LHCN-M2 (cell line): ENCODE measurements around the gene RNPS1. TPM values are rescaled to one million over a fixed set of nuclear protein-coding genes. Genes with fewer than 3 reads are reported as not detected.

ENCODE experiments used
- total RNA-seq: library from RNA; depleted of rRNA; stranded (reverse); fragments of >200 nt; gene quantifications from 2 replicates; pipeline ENCODE4 v1.2.3, GENCODE V29; 2014; rRNA removed

RNPS1 gene
- total RNA-seq, 1 experiment from 2014 or later = 175 TPM

Other genes with a start within 250 kb of the RNPS1 start
- gene NPW, start 248.3 kb downstream of the RNPS1 start, total RNA-seq = 1.3 TPM in 2 replicates
- gene NHERF2, start 241.2 kb downstream of the RNPS1 start, total RNA-seq = 5.5 and 7.3 TPM in 2 replicates
- 25.5 and 29.0 TPM in 2 replicates for gene NTHL1, start 220.3 kb downstream of the RNPS1 start, total RNA-seq
- 49.8 and 52.2 TPM in 2 replicates for gene TSC2, start 220.1 kb downstream of the RNPS1 start, total RNA-seq
- gene PKD1, start 132.2 kb downstream of the RNPS1 start, total RNA-seq = 83.5 and 99.2 TPM in 2 replicates
- gene RAB26, start 119.5 kb downstream of the RNPS1 start, total RNA-seq = 1.6 and 2.0 TPM in 2 replicates
- gene TRAF7, start 112.3 kb downstream of the RNPS1 start, total RNA-seq = 125 and 134 TPM in 2 replicates
- gene CASKIN1, start 71.5 kb downstream of the RNPS1 start, total RNA-seq = 0.06 and 0.29 TPM in 2 replicates
- 27.3 and 38.1 TPM in 2 replicates for gene MLST8, start 62.7 kb downstream of the RNPS1 start, total RNA-seq
- 4.4 and 6.2 TPM in 2 replicates for gene BRICD5, start 57.3 kb downstream of the RNPS1 start, total RNA-seq
- 34.9 and 36.9 TPM in 2 replicates for gene PGP, start 53.3 kb downstream of the RNPS1 start, total RNA-seq
- 33.5 and 34.0 TPM in 2 replicates for gene E4F1, start 44.5 kb downstream of the RNPS1 start, total RNA-seq
- gene DNASE1L2, start 31.7 kb downstream of the RNPS1 start, total RNA-seq = 1.4 and 2.2 TPM in 2 replicates
- gene ECI1, start 16.5 kb downstream of the RNPS1 start, total RNA-seq = 30.9 and 44.5 TPM in 2 replicates
- 0.29 and 0.32 TPM in 2 replicates for gene ABCA3, start 72.6 kb upstream of the RNPS1 start, total RNA-seq
- 33.5 and 34.6 TPM in 2 replicates for gene CCNF, start 161.3 kb upstream of the RNPS1 start, total RNA-seq
- 32.0 and 34.4 TPM in 2 replicates for gene TEDC2, start 192.0 kb upstream of the RNPS1 start, total RNA-seq
- gene NTN3, start 203.2 kb upstream of the RNPS1 start, total RNA-seq = 0.11 TPM in 1 of 2 replicates, not detected in the other
- gene TBC1D24, start 207.0 kb upstream of the RNPS1 start, total RNA-seq = 12.5 and 13.3 TPM in 2 replicates
- 31.9 and 42.3 TPM in 2 replicates for gene ATP6V0C, start 245.8 kb upstream of the RNPS1 start, total RNA-seq